DND-41 (cell line): ENCODE data around the gene RASGRP2.

Source experiments
- CTCF ChIP-seq: IDR thresholded peaks from 2 replicates; pipeline ENCODE4 v1.5.1; 2012; ENCODE audit warnings: borderline replicate concordance, low read length, moderate library complexity, mild to moderate bottlenecking; ENCODE audit not compliant: poor library complexity, severe bottlenecking; ENCODE audit errors: extremely low read depth
- EZH2 ChIP-seq: IDR thresholded peaks from 3 replicates; pipeline ENCODE4 v1.6.1; 2012; ENCODE audit warnings: borderline replicate concordance, low read depth, mild to moderate bottlenecking, moderate library complexity, low read length, inconsistent platforms; ENCODE audit not compliant: severe bottlenecking

- no peak for TF ChIP-seq CTCF
- TF ChIP-seq EZH2, result no peak
These were observed 22.6 kb downstream of the RASGRP2 start for GRCh38 chr11:64721359-64721699.
